T-helper 1 cell treated with Interleukin-12 subunit alpha and Interleukin-12 subunit beta and Interleukin-4 antibody, amounts not matched to agents 30 ng/mL and 1 ng/mL, for 36 hours (primary cell): ENCODE measurements around the gene SNAPIN. TPM values are rescaled to one million over a fixed set of nuclear protein-coding genes. Genes with fewer than 3 reads are reported as not detected.

Experiments used
- intact Hi-C: fragments of 100-400 bp; cut with micrococcal nuclease; formaldehyde crosslinking; loops from one replicate; pipeline ENCODE4 v1.15.1; 2024
- total RNA-seq: library from RNA; stranded (reverse); gene quantifications from 2 replicates; pipeline ENCODE4 v1.2.3, GENCODE V29; 2022

Gene SNAPIN, protein sequence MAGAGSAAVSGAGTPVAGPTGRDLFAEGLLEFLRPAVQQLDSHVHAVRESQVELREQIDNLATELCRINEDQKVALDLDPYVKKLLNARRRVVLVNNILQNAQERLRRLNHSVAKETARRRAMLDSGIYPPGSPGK
- total RNA-seq: 36.2 and 41.6 TPM in 2 replicates

DNA sequence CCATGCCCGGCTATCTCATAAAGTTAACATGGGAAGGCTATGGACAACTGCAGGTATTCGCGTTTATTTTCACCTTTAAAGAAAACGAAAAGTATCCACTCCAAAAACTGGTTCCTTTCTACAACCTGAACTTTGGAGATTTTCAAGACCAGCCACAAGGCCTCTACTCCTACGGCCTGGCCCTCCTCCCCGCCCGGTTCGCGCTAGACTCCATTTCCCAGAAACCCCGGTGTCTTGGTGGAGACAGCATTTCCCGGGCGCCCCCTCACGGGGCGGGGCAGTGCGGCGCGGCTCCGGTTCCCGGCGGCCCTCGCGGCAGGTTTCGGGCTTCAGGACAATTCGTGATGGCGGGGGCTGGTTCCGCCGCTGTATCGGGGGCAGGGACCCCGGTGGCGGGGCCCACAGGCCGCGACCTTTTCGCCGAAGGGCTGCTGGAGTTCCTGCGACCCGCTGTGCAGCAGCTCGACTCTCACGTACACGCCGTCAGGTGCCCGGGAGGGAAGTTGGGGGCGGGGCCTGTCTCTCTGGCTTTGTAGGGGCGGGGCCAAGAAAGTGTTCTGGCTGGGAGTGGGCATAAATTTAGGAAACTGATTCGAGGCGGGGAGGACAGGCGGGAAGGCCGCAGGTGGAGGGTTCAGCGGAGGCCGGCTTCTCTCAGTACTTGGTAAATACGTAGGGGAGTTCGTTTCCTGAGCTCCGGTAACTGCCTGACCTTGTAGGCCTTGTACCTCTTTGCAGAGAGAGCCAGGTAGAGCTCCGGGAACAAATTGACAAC is at the start of gene SNAPIN:
TSS of gene SNAPIN (plus strand) at position 304 of the 775 bp plus-strand sequence. CDS start at position 345, 41 bp downstream.
- intact Hi-C loops: loop anchor here (1.0 to 5.0 kb wide), 6 partner anchors 13 to 332 kb away; partner anchors contain the start of genes CHTOP, CRTC2, GATAD2B and RPS27

DNA sequence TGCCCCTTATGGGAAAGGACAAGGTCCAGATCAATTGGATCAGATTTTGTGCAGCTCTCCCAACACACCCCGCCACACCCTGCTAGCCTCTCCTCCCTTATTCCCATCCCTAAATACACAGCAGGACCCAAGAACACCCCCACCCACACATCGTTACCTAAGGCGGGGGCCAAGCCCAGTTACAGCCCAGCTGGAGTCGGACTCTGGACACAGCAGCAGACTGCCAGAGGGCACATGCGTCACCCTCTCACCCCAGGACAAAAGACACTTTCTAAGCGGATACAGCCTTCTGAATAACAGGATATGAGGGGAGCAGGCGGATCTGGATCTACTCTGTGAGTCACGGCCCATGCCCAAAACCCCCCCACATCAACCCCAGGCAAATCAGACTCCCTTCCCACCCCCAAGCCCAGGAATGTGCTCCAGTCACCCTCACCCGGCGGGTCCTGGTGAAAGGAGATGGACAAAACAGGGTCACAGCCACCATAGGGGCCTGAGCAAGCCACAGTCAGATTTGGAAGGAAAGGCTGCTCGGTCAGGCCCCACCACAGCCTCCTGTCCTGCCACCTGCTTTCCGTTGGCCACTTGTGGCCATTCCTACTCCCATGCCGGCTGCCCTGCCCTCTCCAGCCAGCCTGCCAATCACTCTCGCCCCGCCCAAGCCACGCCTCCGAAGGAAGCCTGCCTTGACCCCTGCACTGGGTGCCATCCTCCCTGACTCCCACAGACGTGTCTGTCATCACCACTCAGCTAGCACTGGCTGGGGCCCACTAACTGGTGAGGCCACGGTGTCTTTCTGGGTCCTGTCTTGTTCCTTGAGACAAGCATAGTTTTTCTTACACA is 49.5 kb upstream of the SNAPIN start:
- intact Hi-C loops: no loop called here

DNA sequence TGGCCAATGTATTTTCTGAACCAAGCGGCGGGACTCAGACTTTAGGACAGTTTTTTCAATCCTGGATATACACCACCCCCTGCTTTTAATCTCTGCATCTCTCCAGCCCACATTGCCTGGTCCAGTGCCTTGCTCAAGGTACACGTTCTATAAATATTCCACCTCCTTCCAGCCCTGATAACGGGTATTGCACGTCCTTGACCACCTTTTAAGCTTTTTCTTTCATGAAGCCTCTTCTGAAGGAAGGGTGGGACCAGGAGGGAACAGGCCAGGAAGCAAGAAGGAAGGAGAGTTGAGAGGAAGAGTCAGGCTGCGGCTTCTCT is 49.0 kb upstream of the SNAPIN start:
- intact Hi-C loops: no loop called here

DNA sequence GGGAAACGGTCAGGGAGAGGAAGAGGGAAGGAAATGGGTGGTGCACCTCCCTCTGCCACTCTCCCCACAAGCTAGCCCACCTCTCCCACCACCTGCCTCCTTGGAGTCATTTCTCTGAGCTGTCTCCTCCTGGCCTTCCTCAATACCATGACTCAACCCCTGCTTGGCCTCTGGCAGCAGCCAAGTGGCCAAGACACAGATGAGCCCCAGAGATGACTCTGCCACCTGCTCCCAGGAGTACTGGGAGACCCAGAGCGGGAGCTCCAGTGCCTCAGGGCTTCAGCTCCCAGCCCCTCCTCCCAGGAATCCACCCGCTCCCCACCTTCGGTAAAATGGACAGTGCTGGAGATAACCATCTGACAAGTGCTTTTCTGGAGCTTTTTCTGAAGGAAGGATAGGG is 48.2 kb upstream of the SNAPIN start:
- intact Hi-C loops: no loop called here

GRCh38 chr1:153610811-153611301 is 47.6 kb upstream of the SNAPIN start:
- intact Hi-C loops: no loop called here

DNA sequence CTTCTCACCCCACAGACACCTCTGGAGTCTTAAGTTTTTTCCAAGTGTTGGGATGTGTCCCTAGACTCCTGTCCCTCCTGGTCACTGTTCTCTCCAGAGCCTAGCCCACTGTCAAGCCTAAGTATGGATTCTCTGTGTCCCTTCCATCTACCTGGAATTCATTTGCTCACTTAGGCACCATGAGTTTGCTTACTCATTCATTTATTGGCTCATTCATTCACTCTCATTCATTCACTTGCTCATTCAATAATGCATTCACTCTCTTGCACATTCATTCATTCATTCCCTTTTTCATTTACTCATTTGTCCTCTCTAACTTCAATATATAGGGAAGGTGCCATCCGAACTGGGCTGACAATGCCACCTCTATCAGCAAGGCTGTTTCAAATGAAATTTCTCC is 47.1 kb upstream of the SNAPIN start:
- intact Hi-C loops: no loop called here

DNA sequence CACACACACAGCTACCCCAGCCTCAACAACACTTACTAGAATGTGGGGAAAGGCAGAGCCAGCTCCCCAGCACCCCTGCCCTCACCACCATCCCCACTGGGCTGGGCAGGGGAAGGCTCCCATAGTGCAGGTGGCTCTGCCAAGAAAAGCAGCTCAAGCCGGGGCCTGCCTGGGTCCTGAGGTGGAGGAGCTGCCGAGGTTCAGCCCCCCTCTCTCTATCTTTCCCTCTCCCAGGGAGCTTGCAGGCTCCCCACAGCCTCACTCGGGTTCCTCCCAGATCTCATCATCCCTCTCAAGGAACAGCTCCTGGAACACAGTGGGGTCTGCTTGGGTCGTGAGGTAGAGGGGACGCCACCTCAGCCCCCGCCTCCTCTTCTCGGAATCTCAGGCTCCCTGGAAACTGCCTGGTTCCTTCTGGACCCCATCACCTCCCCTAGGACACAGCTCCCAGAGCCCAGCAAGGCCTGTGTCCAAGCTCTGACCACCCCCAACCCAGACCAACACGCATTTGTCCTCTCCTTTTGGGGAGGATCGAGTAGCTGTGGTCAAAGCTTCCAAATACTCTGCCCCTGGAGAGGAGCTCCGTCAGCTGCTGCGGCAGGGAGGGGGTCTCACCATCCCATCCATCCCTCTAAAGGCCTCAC is 46.3 kb upstream of the SNAPIN start:
- intact Hi-C loops: no loop called here

- intact Hi-C loops: no loop called here
Observed at GRCh38 chr1:153612755-153613331, 45.7 kb upstream of the SNAPIN start, which contains the start of gene S100A16. Gene S100A16 (minus strand): TSS chr1:153613137. CDS start chr1:153608151, 4,986 bp downstream.

DNA sequence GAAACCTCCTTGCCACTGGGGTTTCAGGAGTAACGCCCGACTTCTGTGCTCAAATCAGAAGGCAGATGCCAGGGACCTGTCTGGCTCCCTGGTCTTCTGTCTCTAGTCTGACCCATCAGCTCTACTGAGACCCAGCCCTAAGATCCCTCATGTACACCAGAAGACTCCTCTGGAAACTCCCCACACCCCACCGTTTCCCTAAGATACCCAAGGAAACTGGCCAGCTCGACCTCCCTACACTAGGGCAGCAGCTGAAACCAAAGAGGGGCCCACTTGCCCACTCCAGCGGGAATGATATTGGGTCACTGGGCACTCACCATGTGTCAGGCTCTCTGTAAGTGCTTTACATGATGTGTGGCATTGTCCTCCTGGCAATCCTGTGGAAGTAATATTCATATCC is 45.1 kb upstream of the SNAPIN start:
- intact Hi-C loops: no loop called here

DNA sequence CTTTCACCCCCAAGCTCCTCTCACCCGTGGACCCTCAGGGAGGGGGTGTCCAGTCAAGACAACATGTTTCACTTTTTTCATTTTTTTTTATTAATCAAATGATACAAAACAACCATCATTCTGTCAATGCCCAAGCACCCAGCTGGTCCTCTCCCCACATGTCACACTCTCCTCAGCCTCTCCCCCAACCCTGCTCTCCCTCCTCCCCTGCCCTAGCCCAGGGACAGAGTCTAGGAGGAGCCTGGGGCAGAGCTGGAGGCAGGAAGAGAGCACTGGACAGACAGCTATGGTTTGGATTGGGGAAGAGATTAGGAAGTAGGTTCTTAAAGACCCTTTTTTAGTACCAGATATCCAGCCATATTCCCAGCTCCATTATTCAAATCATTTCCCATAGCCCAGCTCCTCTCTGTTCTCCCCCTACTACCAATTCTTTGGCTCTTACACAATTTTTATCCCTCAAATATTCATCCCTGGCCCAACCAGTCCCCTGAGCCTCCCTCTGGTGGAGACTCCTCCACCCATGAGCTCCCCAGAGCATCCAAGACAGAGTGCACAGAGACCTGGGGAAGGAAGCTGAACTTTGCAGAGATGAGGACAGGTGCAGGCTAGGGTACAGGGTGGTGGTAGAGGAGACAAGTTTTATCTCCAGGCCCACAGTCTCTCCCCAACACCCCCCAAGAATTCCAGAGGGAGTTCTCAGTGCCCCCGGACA is 44.2 kb upstream of the SNAPIN start:
- intact Hi-C loops: no loop called here

- intact Hi-C loops: no loop called here
Observed at GRCh38 chr1:153614906-153615305, 43.6 kb upstream of the SNAPIN start.

DNA sequence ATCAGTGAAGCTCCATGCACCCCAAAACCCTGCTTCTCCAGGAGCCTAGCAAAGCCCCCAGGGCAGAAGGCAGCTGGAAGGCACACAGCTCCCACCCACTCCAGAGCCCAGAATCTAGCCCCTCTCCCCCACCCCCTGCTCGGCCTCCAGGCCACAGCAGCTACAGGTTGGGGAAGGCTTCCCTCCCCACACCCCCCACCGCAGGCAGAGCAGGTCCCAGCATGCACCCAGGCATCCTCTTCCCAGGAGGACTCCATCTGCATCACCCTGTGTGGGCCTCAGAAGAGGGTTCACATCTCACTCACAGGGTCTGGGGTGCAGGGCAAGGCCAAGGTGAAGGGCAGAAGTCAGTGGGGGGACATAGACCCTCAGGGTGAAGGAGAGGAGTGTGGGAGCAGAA is 43.1 kb upstream of the SNAPIN start:
- intact Hi-C loops: no loop called here

GRCh38 chr1:153616144-153616916 is 42.2 kb upstream of the SNAPIN start, which contains the start of gene S100A14:
Gene S100A14 (minus strand): TSS chr1:153616325. CDS start chr1:153615858, 467 bp downstream.
- intact Hi-C loops: no loop called here

DNA sequence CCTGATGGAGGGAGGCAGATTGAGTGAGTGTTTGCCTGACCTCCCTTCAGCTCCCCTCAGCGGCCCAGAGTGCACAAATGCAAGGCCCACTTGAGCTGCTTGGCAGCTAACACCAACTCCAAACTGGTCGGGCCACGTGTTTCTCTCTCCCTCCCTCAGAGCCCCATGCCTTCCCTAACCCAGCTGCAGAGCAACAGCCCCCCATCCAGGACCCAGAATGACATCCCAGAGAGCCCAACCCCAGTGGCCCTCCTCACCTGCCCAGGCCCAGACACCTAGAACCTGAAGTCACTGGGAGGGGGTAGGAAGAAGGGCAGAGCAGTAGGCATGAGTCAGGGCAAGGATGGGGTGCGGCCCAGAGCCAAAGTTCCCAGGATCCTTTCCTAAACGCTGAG is 41.6 kb upstream of the SNAPIN start:
- intact Hi-C loops: loop anchor here (1.0 kb wide), 5 partner anchors 45 to 265 kb away; no protein-coding TSS in a partner anchor

DNA sequence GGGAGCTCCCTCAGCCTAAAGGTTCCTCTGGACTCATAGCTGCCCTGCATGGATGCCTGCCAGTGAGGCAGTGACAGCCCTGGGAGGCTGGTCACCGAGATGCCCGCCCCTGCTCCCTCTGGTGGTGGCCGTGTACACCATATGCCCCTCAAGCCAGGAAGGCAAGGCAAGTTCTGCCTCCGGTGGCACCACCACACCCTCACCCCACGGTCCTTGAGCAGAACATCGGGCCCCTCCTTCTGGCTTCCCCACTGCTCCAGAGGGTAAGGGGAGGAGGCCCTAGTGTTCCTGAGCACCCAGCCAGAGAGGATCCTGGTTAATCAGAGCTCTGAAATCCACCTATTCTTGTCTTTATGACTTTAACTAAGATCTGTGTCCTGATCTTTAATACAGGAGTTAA is 40.8 kb upstream of the SNAPIN start:
- intact Hi-C loops: loop anchor here (1.0 kb wide), 5 partner anchors 45 to 265 kb away; no protein-coding TSS in a partner anchor

DNA sequence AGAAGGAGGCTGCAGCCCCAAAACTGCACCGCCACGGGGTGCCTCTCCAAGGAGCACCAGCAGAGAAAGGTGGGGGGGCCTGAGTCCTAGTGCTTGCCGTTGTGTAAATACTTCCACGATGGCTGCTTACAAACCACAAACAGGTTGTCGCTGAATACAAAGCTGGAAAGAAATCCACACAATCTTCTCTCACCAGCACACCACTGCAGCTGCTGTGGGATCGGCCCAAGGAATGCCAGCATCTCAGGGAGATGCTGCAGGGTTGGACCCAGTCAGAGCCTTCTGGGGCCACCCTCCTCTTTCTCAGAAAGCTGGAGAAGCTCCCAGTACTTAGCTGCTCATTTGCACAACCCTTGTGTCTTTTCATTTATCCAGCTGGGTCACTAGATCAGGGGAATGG is 39.3 kb upstream of the SNAPIN start:
- intact Hi-C loops: no loop called here

DNA sequence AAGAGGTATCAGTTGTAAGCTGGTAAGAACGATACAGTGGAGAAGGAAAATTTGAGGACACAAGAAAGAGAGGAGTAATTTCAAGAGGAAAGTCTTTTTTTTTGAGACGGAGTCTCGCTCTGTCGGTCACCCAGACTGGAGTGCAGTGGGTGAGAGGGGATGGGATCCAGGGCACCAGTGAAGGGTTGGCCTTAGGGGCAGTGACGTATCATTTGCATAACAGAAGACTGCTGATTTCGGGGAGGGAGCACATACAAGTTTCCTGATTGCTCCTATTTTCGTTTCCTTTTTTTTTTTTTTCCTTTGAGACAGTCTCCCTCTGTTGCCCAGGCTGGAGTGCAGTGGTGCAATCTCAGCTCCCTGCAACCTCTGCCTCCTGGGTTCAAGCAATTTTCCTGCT is 35.4 kb upstream of the SNAPIN start:
- intact Hi-C loops: no loop called here

- intact Hi-C loops: no loop called here
Observed at GRCh38 chr1:153624965-153625611, 33.4 kb upstream of the SNAPIN start.

DNA sequence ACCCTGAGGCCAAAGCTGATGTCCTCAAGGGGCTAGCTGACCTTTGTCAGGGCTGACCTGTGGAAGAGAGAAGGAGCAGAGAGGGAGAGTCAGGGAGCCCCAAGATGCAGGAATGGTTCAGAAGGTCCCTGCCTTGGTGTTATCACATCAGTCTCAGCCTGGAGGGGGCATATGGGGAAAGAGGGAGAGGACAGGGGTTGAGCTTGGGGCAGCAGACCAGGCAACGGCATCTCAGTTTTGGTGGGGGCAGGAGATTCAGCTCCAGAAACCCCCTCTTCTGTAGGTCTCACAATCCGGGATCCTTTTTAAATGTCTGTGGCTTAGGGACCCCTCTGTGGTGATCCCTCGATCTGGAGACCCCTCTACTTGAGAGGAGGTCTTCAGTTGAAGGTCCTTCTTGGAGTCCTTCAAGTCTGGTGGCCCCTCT is 32.0 kb upstream of the SNAPIN start:
- intact Hi-C loops: no loop called here
